CD4-positive, alpha-beta T cell (primary cell): ENCODE data around the gene TARS2. TPM values are rescaled to one million over a fixed set of nuclear protein-coding genes. Genes with fewer than 3 reads are reported as not detected.

Experiments
- ATAC-seq: fragments of 200-7000 bp; cut with Tn5 transposase; one replicate; pipeline ENCODE4 v1.10.0; 2022; ENCODE audit warnings: mild to moderate bottlenecking; ENCODE audit not compliant: poor library complexity
- CTCF ChIA-PET: fragments of 350-600 bp; sonication (Branson Sonifier 250); formaldehyde crosslinking; loops from one replicate; lab custom pipeline; 2021; ENCODE audit warnings: antibody characterized with exemption, inconsistent platforms; lab: Charles Lee
- POLR2A ChIA-PET: fragments of 350-600 bp; sonication (Branson Sonifier 250); formaldehyde crosslinking; loops from one replicate; lab custom pipeline; 2021; ENCODE audit warnings: antibody characterized with exemption, inconsistent platforms; lab: Charles Lee
- DNase-seq, 14 experiments: peaks; one replicate each; pipeline ENCODE4 v3.0.0-alpha.2; 2013 to 2020; ENCODE audit warnings: mixed read lengths in 2 of 14
- H3K27ac ChIP-seq, 2 donors: one replicate each; pipeline versions ENCODE4 v1.5.1 to v1.7.0; 2013; ENCODE audit warnings: low read length in 2 of 2, low read depth in 1 of 2, mild to moderate bottlenecking in 1 of 2
- H3K27me3 ChIP-seq, 2 experiments: 1 replicate in 1 of 2; 2 replicates in 1 of 2; pipeline versions ENCODE4 v1.6.1 to v1.7.0; 2013; ENCODE audit warnings: low read length in 2 of 2, control low read depth in 1 of 2, mild to moderate bottlenecking in 1 of 2, moderate library complexity in 1 of 2; ENCODE audit not compliant: insufficient read depth in 2 of 2, control insufficient read depth in 1 of 2
- H3K36me3 ChIP-seq: one replicate; pipeline ENCODE4 v1.6.1; 2013; ENCODE audit warnings: low read length, control low read depth; ENCODE audit not compliant: insufficient read depth
- H3K4me1 ChIP-seq: one replicate; pipeline ENCODE4 v1.6.1; 2013; ENCODE audit warnings: low read length, control low read depth; ENCODE audit not compliant: insufficient read depth
- H3K4me3 ChIP-seq: one replicate; pipeline ENCODE4 v1.5.1; 2013; ENCODE audit warnings: mild to moderate bottlenecking, low read length, moderate library complexity
- H3K9me3 ChIP-seq, 2 experiments: 1 replicate in 1 of 2; 2 replicates in 1 of 2; pipeline versions ENCODE4 v1.6.1 to v1.7.0; 2013; ENCODE audit warnings: low read length in 2 of 2, mild to moderate bottlenecking in 2 of 2, control low read depth in 1 of 2, moderate library complexity in 1 of 2; ENCODE audit not compliant: control insufficient read depth in 1 of 2, insufficient read depth in 1 of 2
- H3K27ac Mint-ChIP-seq: one replicate; pipeline ENCODE4 v1.8.0; 2020; ENCODE audit warnings: mixed read lengths
- H3K27me3 Mint-ChIP-seq: one replicate; pipeline ENCODE4 v1.8.0; 2021; ENCODE audit warnings: mixed read lengths
- H3K36me3 Mint-ChIP-seq: one replicate; pipeline ENCODE4 v1.8.0; 2021; ENCODE audit warnings: low read depth, mixed read lengths
- H3K4me1 Mint-ChIP-seq: one replicate; pipeline ENCODE4 v1.8.0; 2021; ENCODE audit warnings: low read depth, mixed read lengths
- H3K4me3 Mint-ChIP-seq: one replicate; pipeline ENCODE4 v1.8.0; 2020; ENCODE audit warnings: mild to moderate bottlenecking, mixed read lengths
- H3K9me3 Mint-ChIP-seq: one replicate; pipeline ENCODE4 v1.8.0; 2020; ENCODE audit warnings: mixed read lengths
- intact Hi-C, 2 experiments: fragments of 100-400 bp; cut with DNase I in 1 of 2; cut with micrococcal nuclease in 1 of 2; formaldehyde crosslinking; loops; one replicate each; pipeline versions ENCODE4 v1.15.1 to v1.9.0; 2023 to 2025; cut with DNase I, micrococcal nuclease
- total RNA-seq, 174 experiments: library from RNA in 2 of 174; stranded (reverse) in 2 of 174; gene quantifications; one replicate each; pipeline ENCODE4 v1.2.3 and lab custom pipeline; 2021 to 2026
- TF ChIP-seq, protein P1 (sequence below): fragments of 200-600 bp; IDR thresholded peaks from one replicate; pipeline ENCODE4 v1.8.0; 2022; ENCODE audit warnings: antibody characterized with exemption, mild to moderate bottlenecking

TARS2 gene
- total RNA-seq, 2 experiments from 2014 or later = 22.8 to 25.3 TPM

DNA sequence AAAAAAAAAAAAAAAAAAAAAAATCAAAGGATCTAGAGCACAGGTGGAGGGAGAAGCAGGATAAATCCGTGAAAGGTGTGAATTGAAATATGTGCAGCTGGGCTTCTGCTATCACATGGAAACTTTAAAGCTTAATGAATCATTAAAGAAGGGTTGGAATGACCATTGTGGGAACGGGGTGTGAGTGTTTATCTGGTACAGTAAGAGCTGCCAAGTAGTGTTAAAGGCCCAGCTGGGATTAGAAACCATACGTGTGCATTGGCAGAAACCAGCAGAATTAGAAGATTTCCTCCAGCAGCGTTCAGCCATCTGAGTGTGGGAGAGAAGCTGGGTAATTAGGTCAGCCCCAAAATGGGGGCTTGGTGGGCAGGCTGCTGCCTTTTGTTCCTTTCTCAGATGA is 41.8 kb downstream of the TARS2 start:
- Histone ChIP-seq H3K36me3 (no peaks in the 10 kb centered on the region), H3K9me3 (no peaks in the 10 kb centered on the region), H3K4me1 (no peaks in the 10 kb centered on the region), H3K27me3 (no peaks in the 10 kb centered on the region), H3K4me3 (no peak overlapping the region), H3K27ac (no peak overlapping the region)
- Mint-ChIP-seq H3K27me3 (no peaks in the 10 kb centered on the region), H3K36me3 (no peaks in the 10 kb centered on the region), H3K4me1 (no peaks in the 10 kb centered on the region), H3K4me3 (no peak overlapping the region), H3K9me3 (no peaks in the 10 kb centered on the region), H3K27ac (no peak overlapping the region)
- ChIA-PET POLR2A (interaction anchor here (0.8 kb wide), 1 partner anchor 402 kb away, joined by 3 read pairs; no protein-coding TSS in a partner anchor), CTCF (no interaction called here)
- TF ChIP-seq, protein P1, sequence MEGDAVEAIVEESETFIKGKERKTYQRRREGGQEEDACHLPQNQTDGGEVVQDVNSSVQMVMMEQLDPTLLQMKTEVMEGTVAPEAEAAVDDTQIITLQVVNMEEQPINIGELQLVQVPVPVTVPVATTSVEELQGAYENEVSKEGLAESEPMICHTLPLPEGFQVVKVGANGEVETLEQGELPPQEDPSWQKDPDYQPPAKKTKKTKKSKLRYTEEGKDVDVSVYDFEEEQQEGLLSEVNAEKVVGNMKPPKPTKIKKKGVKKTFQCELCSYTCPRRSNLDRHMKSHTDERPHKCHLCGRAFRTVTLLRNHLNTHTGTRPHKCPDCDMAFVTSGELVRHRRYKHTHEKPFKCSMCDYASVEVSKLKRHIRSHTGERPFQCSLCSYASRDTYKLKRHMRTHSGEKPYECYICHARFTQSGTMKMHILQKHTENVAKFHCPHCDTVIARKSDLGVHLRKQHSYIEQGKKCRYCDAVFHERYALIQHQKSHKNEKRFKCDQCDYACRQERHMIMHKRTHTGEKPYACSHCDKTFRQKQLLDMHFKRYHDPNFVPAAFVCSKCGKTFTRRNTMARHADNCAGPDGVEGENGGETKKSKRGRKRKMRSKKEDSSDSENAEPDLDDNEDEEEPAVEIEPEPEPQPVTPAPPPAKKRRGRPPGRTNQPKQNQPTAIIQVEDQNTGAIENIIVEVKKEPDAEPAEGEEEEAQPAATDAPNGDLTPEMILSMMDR = no peak
- ATAC-seq (no peak), DNase-seq (no peak)
- intact Hi-C loops = no loop called here

DNA sequence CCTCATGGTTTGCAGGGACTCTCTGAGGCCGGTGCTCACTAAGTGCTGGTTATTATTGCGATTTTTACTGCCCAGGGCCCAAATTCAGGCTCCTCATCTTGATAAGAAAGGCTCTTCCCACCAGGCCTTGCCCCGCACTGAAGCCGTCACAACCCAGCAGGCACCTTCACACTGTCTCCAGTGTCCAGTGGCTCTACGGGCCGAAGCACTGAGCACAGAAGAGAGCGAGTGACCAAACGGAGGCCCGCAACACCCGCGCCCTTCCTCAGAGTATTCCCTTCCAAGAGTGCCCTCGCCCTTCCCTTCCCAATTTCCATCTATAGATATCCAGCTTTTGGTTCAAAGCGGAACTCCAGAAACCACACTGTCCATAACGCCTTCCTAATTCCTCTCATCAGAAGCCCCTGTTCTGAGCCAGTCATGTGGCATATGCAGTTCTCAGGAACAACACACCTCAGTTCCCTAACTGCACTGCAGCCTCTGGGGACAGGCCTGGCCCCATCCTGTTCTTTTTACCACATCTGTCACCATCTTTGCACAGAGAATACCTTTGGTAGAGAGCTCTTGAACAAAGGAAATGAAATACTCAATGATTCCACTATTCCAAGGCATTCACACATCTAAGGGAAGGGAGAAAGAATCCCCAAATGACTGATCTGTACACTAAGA is 43.4 kb downstream of the TARS2 start:
- CTCF ChIA-PET = no interaction called here
- H3K27ac Mint-ChIP-seq = no peak overlapping the region

GRCh38 chr1:150532860-150533259 is 45.6 kb downstream of the TARS2 start:
- no peak overlapping the region for H3K4me3 Mint-ChIP-seq
- ATAC-seq (no peak), DNase-seq (no peak)
- no peak overlapping the region for H3K4me3 ChIP-seq
- no peaks in the 10 kb centered on the region for H3K27me3 Mint-ChIP-seq
- TF ChIP-seq, protein P1 = no peak
- H3K27ac Mint-ChIP-seq = no peak overlapping the region
- H3K4me1 Mint-ChIP-seq = no peaks in the 10 kb centered on the region
- intact Hi-C loops = loop anchor here (2.0 to 5.0 kb wide), 2 partner anchors 68 to 276 kb away; partner anchors contain the start of gene CA14 (in 1 of the 2)
- POLR2A ChIA-PET = interaction anchor here (0.5 to 1.1 kb wide), 4 partner anchors 9 to 96 kb away, joined by 3 read pairs; partner anchors contain the start of genes ENSA and FALEC
- H3K9me3 Mint-ChIP-seq = no peaks in the 10 kb centered on the region
- CTCF ChIA-PET = interaction anchor here (1.0 to 2.2 kb wide), 9 partner anchors 11 to 277 kb away, joined by 3 to 11 read pairs (median 5); partner anchors contain the start of genes ENSA and FALEC
- no peaks in the 10 kb centered on the region for H3K36me3 ChIP-seq
- H3K9me3 ChIP-seq = no peaks in the 10 kb centered on the region
- H3K27me3 ChIP-seq = no peaks in the 10 kb centered on the region
- H3K27ac ChIP-seq = no peak overlapping the region
- no peaks in the 10 kb centered on the region for H3K4me1 ChIP-seq
- H3K36me3 Mint-ChIP-seq = no peaks in the 10 kb centered on the region

More for the DNA sequence above, 43.4 kb downstream of the TARS2 start:
- intact Hi-C loops = loop anchor here in 1 of 2 experiments (5.0 kb wide), 1 partner anchor 273 kb away; the partner anchor contains the start of gene CA14
- H3K4me1 ChIP-seq = no peaks in the 10 kb centered on the region
- POLR2A ChIA-PET = interaction anchor here (0.9 kb wide), 1 partner anchor 44 kb away, joined by 4 read pairs; no protein-coding TSS in a partner anchor
- Mint-ChIP-seq H3K27me3 (no peaks in the 10 kb centered on the region), H3K4me3 (no peak overlapping the region), H3K36me3 (no peaks in the 10 kb centered on the region), H3K9me3 (no peaks in the 10 kb centered on the region), H3K4me1 (no peaks in the 10 kb centered on the region)
- no peak overlapping the region for H3K4me3 ChIP-seq
- no peaks in the 10 kb centered on the region for H3K36me3 ChIP-seq
- TF ChIP-seq, protein P1 = no peak
- DNase-seq (no peak), ATAC-seq (no peak)
- no peaks in the 10 kb centered on the region for H3K9me3 ChIP-seq
- H3K27ac ChIP-seq = no peak overlapping the region
- H3K27me3 ChIP-seq = no peaks in the 10 kb centered on the region
